ENCODE measurements around the gene DDX10. TPM values are rescaled to one million over a fixed set of nuclear protein-coding genes. Genes with fewer than 3 reads are reported as not detected.
A peak's percentile ranks its signal among the peaks of the same experiment; 100 is the strongest.

DDX10 gene
- total and polyA plus RNA-seq, 9 of the 15 experiments (the other 6 are each of a cell fraction or from before 2014, with no cell fraction given): 33.9 to 94.6 (median 50.7) TPM

GRCh38 chr11:108937746-108938145, 272.9 kb downstream of the DDX10 start:
- POLR2A ChIA-PET: no interaction called here
- no peak for FAIRE-seq

DNA sequence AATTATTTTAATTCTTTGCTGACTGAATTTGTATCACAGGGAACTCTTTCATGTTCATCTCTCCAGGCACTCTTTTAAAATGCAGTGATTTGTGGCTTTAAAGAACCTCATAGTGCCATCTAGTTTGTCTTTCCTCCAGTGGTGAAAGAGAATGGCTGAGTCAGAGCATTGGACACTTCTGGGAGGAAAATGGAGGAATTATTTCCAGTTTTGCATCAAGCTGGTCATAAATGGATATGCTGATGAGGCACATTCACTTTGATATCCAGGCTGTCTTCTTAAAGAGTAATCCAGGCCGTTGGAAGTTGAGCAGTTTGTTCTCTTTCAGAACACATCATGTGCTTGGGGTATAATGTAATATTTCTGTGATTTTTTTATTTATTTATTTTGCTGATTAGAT, 273.7 kb downstream of the DDX10 start:
- Histone ChIP-seq H3K9me1 (ENCODE audit: control insufficient read depth, insufficient read depth, low read length) (no peaks in the 10 kb centered on the region), H3K27me3 (ENCODE audit: control insufficient read depth in 2 of 2, insufficient read depth in 2 of 2, low read length in 2 of 2) (no peaks in the 10 kb centered on the region), H3K36me3 (ENCODE audit: control insufficient read depth, insufficient read depth, low read length) (peaks cover 18% of the 10 kb centered on the region; the same call in 2 of the 3 replicates), H3K79me2 (ENCODE audit: control insufficient read depth, insufficient read depth, low read length) (no peaks in the 10 kb centered on the region), H3K9me3 (replicated peaks; ENCODE audit: control insufficient read depth, insufficient read depth, low read depth, low read length) (no peaks in the 10 kb centered on the region), H3K27ac (ENCODE audit: extremely low read depth, low read depth, low read length) (no peak overlapping the region), H4K20me1 (replicated peaks; ENCODE audit: control insufficient read depth, insufficient read depth, low read length) (no peaks in the 10 kb centered on the region), H3K4me1 (replicated peaks in 1 of 2; ENCODE audit: control insufficient read depth in 2 of 2, insufficient read depth in 2 of 2, low read length in 2 of 2) (peaks cover 0 to 3% of the 10 kb centered on the region in 2 experiments; a peak in 1 of 5 replicates), H3K4me2 (ENCODE audit: insufficient read depth, low read length) (no peak overlapping the region), H3K4me3 (no peak overlapping the region), H2AFZ (ENCODE audit: low read depth, low read length) (no peak overlapping the region), H3K9ac (ENCODE audit: insufficient read depth in 1 of 2, low read depth in 2 of 2, low read length in 2 of 2) (no peak overlapping the region)
- 60% methylated on average over 1 of the region's 1 CpG for WGBS (ENCODE audit: insufficient coverage, low coverage, missing lambda C conversion rate)
- no peak for FAIRE-seq
- intact Hi-C loops (cut with micrococcal nuclease) (no loop called here), in situ Hi-C loops (cut with MboI) (no loop called here)
- no peak for DNase-seq (ENCODE audit: extremely low read depth in 1 of 4, low spot score in 3 of 4)
- ATAC-seq: no peak
- no TSS peak for BruUV-seq (replicated peaks)
- ChIA-PET POLR2A (interaction anchor here (0.6 kb wide), 1 partner anchor 12 kb away, joined by 3 read pairs; no protein-coding TSS in a partner anchor), CTCF (ENCODE audit: low intra/inter-chr PET ratio) (no interaction called here)
- no peak for TF ChIP-seq HDAC1 (IDR thresholded peaks at IDR 0.05)
- no peak for TF ChIP-seq GABPB2 (CRISPR knock-in tag; conservative IDR thresholded peaks at IDR 0.05)
- TF ChIP-seq TEAD4 (IDR thresholded peaks at IDR 0.05; ENCODE audit: low read length): no peak
- no peak for TF ChIP-seq TEAD4 (CRISPR knock-in tag; IDR thresholded peaks at IDR 0.05; ENCODE audit: borderline replicate concordance)
- TF ChIP-seq ZEB2 (IDR thresholded peaks at IDR 0.05): no peak
- TF ChIP-seq ZNF354B (CRISPR knock-in tag; IDR thresholded peaks at IDR 0.05): no peak
- no peak for TF ChIP-seq NFXL1 (CRISPR knock-in tag; IDR thresholded peaks at IDR 0.05)
- TF ChIP-seq MEF2D (tag; conservative IDR thresholded peaks at IDR 0.05; ENCODE audit: low read depth): no peak
- peak; percentile 79 for TF ChIP-seq ZNF316 (IDR thresholded peaks at IDR 0.05)
- TF ChIP-seq, protein P1, sequence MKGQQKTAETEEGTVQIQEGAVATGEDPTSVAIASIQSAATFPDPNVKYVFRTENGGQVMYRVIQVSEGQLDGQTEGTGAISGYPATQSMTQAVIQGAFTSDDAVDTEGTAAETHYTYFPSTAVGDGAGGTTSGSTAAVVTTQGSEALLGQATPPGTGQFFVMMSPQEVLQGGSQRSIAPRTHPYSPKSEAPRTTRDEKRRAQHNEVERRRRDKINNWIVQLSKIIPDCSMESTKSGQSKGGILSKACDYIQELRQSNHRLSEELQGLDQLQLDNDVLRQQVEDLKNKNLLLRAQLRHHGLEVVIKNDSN (CRISPR knock-in tag; IDR thresholded peaks at IDR 0.05): no peak
- TF ChIP-seq MAFG (tag; conservative IDR thresholded peaks at IDR 0.05): peak; percentile 40; the same call in 1 of the 2 replicates
- TF ChIP-seq HNRNPL (IDR thresholded peaks at IDR 0.05; ENCODE audit: low read depth, low read length): no peak
- TF ChIP-seq HOXB6 (CRISPR knock-in tag; IDR thresholded peaks at IDR 0.05; ENCODE audit: borderline replicate concordance): no peak
- peak; percentile 33; the same call in 1 of the 2 replicates for TF ChIP-seq MAFF (IDR thresholded peaks at IDR 0.05; ENCODE audit: low read length)
- TF ChIP-seq BRD9 (IDR thresholded peaks at IDR 0.05; ENCODE audit: low read depth, partially characterized antibody): no peak

More at GRCh38 chr11:108937746-108938145, 272.9 kb downstream of the DDX10 start:
- no TSS peak for BruUV-seq (replicated peaks)
- Histone ChIP-seq H3K4me1 (replicated peaks in 1 of 2; ENCODE audit: control insufficient read depth in 2 of 2, insufficient read depth in 2 of 2, low read length in 2 of 2) (peaks cover 0 to 3% of the 10 kb centered on the region in 2 experiments; a peak in 1 of 5 replicates), H3K79me2 (ENCODE audit: control insufficient read depth, insufficient read depth, low read length) (no peaks in the 10 kb centered on the region), H3K36me3 (ENCODE audit: control insufficient read depth, insufficient read depth, low read length) (peaks cover 18% of the 10 kb centered on the region; the same call in 2 of the 3 replicates), H3K27ac (ENCODE audit: extremely low read depth, low read depth, low read length) (no peak overlapping the region), H3K9me1 (ENCODE audit: control insufficient read depth, insufficient read depth, low read length) (no peaks in the 10 kb centered on the region), H3K9ac (ENCODE audit: insufficient read depth in 1 of 2, low read depth in 2 of 2, low read length in 2 of 2) (no peak overlapping the region), H3K9me3 (replicated peaks; ENCODE audit: control insufficient read depth, insufficient read depth, low read depth, low read length) (no peaks in the 10 kb centered on the region), H4K20me1 (replicated peaks; ENCODE audit: control insufficient read depth, insufficient read depth, low read length) (no peaks in the 10 kb centered on the region), H3K4me2 (ENCODE audit: insufficient read depth, low read length) (no peak overlapping the region), H3K4me3 (no peak overlapping the region), H2AFZ (ENCODE audit: low read depth, low read length) (no peak overlapping the region), H3K27me3 (ENCODE audit: control insufficient read depth in 2 of 2, insufficient read depth in 2 of 2, low read length in 2 of 2) (no peaks in the 10 kb centered on the region)
- TF ChIP-seq ZKSCAN8 (CRISPR knock-in tag; IDR thresholded peaks at IDR 0.05) (no peak), C11orf30 (IDR thresholded peaks at IDR 0.05; ENCODE audit: low read depth) (0 out of 2 replicates have a peak, but pooled peaks have one; percentile 18)
- intact Hi-C loops (cut with micrococcal nuclease) (no loop called here), in situ Hi-C loops (cut with MboI) (no loop called here)
- WGBS (ENCODE audit: insufficient coverage, low coverage, missing lambda C conversion rate): 67% methylated on average over 6 of the region's 6 CpGs
- CTCF ChIA-PET (ENCODE audit: low intra/inter-chr PET ratio): no interaction called here
- ATAC-seq (no peak), DNase-seq (ENCODE audit: extremely low read depth in 1 of 4, low spot score in 3 of 4) (no peak)
